Measurements from ENCODE around the gene CTAG1B.
"Not testable (repeated sequence)": the region's sequence is repeated elsewhere in the genome, so short reads cannot be mapped to it uniquely, and the experiment has no call there.

CTAG1B gene

DNA sequence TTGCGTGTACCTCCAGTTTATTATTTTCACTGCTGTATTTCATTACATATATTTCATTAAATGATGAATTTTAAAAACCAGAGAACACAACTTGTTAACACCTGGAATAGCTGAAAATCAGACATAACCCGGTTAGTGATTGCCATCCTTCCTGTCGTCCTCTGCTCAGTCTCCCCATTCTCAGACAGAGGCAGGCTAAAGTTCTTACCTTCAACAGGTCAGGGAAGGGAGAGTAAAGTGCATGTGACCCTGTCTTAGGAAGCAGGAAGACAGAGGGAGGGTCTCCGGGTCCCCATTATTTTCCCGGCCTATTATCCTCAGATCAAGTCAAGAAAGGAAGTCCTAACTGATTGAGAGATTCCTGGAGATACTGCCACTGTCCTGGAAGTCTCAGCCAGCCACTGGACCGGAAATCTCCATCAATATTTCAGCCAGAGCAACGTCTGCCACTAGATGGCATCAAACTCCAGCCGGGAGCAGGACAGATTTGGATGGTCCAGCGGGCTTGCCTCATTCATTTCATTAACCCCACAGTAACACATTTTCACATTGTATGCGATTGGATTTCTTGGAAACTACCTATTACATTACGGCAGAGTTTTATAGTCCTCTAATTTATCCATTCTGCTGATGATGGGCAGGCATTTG is 1.8 kb upstream of the CTAG1B start:
- not testable (repeated sequence) for DNase-seq (ENCODE audit: low read depth)

DNA sequence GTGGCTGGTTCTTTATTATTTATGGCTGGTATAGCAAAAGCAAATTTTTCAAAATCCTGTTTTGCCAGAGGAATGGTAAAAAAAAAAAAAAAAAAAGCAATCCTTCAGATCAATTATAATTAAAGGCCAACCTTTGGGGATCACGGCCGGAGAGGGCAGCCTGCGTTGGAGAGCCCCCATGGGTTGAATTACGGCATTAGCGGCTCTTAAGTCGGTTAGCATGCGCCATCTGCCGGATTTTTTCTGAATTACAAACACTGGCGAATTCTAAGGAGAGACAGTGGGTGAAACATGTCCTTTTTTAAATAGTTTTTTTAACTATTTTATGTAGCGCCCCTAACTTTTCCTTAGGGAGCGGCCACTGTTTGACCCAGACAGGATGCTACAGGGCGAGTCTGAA is 5.5 kb downstream of the CTAG1B start:
- DNase-seq (ENCODE audit: low read depth) = not testable (repeated sequence)

DNA sequence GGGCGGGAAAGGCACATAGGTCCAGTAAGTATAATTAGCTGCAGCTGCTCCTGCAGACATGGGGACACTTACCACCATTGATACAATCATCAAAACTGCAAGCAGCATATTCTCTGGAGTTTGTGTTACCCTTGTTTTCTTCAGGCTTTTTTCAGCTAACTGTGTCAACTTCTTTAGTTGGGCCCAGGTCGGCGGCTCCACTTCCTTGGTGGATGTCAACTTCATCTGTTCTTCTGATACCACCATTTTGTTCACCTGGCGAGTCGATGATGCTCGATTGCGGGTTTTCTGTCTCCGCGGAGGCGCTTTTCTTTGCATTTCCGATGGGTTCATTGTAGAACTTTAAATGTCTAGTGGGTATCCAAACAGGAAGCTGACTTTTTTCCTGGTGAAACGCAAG is 7.9 kb downstream of the CTAG1B start:
- DNase-seq (ENCODE audit: low read depth) = not testable (repeated sequence)

DNA sequence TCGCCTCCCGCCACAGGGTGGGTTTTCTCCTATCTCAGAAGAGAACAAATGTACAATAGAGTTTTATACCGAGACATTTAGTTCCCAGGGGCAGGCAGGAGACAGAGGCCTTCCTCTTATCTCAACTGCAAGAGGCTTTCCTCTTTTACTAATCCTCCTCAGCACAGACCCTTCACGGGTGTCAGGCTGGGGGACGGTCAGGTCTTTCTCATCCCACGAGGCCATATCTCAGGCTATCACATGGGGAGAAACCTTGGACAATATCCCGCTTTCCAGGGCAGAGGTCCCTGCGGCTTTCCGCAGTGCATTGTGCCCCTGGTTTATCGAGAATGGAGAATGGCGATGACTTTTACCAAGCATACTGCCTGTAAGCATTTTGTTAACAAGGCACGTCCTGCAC is 10.3 kb downstream of the CTAG1B start:
- DNase-seq (ENCODE audit: low read depth) = not testable (repeated sequence)

DNA sequence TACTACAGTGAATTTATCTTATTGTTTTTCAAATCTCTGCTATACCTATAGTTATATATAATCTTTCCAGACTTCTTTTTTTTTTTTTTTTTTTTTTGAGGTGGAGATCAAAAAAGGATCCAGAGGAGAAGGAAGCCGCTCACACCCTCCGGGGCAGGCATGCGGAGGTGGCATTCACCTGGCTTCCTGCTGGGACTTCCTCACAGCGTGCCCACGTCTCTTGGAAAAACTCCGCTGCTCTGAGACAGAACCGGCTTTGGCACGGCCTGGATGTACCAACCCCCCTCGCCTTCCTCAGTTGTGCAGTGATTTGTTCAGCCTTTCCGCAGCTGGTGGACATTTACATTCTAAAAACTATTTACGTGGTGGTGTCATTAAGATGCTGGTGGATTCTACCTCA is 11.1 kb downstream of the CTAG1B start:
- not testable (repeated sequence) for DNase-seq (ENCODE audit: low read depth)

DNA sequence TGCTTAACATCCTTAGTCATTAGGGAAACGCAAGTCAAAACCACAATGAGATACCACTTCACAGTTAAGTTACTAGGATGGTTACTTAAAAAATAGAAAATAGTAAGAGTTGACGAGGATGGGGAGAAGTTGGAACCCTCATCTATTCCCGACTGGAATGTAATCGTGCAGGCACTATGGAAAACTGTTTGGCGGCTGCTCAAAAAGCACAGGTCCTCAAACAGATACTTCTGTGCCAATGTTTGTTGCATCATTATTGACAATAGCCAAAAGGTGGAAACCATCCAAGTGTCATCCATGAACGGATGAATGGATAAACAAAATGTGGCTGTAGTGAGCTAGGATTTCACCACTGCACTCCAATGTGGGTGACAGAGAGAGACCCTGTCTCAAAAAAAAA is 11.7 kb downstream of the CTAG1B start:
- no peak for DNase-seq (ENCODE audit: low read depth)

DNA sequence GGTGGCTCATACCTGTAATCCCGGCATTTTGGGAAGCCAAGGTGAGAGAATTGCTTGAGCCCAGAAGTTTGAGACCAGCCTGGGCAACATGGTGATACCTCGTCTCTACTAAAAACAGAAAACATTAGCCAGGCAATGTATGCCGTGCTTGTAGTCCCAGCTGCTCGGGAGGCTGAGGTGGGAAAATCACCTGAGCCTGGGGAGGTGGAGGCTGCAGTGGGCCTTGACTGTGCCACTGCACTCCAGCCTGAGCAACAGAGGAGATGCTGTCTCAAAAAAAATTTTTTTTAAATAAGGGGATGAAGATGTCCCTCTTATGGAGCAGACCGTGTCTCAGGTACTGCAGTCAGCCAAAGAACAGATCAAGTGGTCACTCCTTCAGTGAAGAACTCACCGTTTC is 13.5 kb downstream of the CTAG1B start:
- DNase-seq (ENCODE audit: low read depth) = no peak

DNA sequence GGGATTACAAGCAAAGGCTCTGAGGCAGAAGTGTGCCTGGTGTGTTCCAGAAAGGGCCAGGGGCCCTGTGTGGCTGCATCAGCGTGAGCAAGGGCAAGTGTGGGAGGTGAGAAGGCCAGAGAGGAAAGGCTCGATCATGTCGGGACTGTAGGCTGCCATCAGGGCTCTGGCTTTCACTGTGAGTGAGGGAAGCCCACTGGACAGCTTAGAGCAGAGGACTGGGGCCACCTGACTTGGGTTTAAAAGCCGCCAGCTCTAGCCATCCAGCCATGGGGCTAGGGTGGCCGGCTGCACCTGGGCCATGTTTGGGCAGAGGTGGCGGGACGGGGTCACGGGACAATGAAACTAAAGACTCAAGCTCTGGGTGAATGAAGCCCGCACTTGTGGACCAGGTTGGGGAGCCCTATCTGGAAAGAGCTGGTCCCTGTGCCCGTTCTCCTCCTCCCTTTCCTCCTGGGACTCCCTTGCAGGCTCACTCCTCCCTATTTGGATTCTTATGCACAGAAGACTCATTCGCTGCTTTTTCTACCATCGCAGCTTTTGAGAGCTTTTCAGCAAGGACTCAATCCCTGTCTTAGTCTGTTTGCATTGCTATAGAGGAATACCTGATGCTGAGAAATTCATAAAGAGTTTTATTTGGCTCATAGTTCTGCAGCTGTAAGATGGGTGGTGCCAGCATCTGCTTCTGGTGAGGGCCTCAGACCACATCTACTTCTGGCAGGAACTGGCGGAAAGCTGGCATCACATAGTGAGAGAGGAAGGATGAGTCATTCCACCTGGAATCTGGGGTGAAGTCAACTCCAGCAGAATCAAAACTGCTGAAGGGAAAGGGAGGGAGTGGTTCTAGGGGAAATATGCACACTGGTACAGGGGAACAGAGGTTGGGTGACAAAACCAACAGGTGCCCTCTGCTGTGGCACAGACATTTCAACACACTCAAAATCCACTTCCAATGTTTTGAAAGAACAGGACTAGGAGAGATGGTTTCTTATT is 15.3 kb downstream of the CTAG1B start:
- DNase-seq (ENCODE audit: low read depth) = no peak

DNA sequence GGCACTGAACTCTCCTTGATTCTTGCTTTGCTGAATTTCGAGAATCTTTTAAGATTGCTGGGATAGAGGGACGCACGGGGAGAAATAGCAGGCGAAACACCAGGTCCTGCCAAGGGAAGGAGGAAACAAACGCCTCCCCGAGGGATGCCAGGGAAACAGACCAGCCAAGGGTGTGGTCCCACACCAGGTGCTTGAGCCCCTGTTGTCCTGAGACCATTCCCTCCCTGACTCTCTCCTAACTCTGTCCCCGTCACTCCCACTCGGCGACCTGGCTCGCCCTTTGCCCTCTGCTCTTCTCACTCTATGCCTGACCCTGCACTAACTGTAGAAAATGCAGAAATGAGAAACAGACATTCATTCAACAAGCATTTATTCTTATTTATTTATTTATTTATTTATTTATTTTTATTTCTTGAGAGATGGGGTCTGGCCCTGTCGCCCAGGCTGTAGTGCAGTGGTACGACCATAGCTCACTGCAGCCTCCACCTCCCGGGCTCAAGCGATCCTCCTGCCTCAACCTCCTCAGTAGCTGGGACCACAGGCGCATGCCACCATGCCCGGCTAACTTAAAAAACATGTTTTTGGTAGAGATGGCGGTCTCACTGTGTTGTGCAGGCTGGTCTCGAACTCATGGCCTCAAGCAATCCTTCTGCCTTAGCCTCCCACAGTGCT is 16.2 kb downstream of the CTAG1B start:
- DNase-seq (ENCODE audit: low read depth) = no peak

DNA sequence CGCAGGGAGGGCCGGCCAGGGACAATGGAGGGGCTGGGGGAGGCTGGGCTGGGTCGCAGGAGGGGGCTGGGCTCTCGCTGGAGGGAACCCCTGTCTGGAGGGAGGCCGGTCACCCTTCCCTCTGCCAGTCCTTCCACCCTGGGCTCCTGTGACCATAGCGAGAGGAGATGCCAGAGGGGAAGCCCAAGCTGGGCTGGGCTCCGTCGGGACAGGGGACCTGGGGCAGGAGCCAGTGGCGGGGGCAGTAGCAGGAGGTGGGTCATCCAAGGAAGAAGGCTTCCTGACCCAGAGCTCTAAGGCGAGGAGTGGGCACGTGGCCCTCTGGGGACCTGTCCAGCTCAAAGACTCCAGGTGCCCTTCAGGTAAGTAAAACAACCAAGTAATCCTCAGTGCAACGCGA is 16.9 kb downstream of the CTAG1B start:
- no peak for DNase-seq (ENCODE audit: low read depth)

DNA sequence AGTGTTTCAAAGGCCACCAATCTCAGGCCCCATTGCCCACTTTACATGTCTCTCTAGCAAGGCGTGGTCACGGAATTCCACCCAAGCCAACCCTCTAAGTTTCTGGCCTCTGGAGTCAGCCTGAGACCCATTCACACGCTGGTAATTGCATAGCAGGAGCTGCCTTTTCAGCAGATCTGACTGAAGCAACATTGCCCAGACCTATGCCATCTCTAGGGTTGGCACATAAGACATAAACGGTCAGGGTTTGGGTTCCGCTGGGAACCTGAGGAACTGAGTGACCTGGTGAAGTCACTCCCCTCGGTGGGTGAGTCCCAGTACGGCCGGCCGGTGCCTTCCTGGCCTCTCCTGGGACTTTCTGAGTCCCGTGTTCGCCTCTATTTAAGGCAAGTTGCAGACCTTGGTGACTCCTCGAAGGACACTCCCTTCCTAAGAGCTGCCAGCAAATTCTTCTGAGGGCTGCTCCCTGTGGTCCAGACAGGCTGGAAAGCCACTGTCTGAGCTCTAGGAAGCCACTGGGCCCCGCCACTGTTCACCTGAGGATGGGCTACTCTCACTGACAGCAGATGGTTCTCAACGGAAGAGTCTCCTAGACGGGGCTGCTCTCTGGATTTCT is 18.2 kb downstream of the CTAG1B start:
- DNase-seq (ENCODE audit: low read depth) = no peak

DNA sequence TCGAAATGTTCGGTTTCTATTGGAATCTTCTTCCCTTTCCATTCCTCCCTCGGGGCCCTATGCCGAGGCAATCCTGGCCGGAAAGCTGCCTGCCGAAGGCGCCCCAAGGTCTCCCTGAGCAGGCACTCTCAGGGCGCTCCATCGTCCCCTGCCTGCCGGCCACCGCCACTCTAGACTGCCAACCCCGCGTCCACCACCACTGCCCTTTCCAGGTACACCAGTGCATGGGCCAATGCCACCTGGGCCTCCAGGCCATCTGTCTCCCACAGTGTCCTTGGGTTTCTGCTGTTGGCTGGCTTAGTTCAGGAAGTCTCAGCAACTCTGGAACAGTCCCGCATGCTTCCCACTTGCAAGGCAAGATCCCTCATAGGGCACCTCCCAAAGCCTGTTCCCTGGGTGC is 19.6 kb downstream of the CTAG1B start:
- no peak for DNase-seq (ENCODE audit: low read depth)

DNA sequence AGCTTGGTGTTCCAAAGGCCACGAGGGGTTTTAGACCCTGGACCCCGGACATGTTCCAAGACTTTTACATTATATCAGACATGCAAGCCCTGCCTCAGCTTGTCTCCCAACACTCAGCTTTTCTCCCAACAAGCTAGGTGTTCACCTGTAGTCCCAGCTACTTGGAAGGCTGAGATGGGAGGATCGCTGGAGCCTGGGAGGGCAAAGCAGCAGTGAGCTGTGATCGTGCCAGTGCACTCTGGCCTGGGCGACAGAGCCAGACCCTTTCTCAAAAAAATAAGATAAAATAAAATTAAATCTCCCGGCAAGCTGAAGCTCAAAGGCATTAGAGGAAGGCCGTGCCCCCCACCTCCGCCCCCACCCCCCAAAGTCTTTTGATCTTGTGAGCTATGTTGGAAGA is 20.4 kb downstream of the CTAG1B start:
- no peak for DNase-seq (ENCODE audit: low read depth)

DNA sequence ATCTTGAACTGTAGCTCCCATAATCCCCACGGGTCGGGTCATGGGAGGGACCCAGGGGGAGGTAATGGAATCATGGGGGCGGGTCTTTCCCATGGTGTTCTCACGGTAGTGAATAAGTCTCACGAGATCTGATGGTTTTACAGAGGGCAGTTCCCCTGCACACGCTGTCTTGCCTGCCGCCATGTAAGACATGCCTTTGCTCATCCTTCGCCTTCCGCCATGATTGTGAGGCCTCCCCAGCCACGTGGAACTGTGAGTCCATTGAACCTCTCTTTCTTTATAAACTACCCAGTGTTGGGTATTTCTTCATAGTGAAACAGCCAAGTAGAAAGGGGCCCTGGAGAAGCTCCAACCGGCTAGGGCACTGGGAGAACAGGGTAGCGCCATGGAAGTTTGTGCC is 21.9 kb downstream of the CTAG1B start:
- DNase-seq (ENCODE audit: low read depth) = no peak

DNA sequence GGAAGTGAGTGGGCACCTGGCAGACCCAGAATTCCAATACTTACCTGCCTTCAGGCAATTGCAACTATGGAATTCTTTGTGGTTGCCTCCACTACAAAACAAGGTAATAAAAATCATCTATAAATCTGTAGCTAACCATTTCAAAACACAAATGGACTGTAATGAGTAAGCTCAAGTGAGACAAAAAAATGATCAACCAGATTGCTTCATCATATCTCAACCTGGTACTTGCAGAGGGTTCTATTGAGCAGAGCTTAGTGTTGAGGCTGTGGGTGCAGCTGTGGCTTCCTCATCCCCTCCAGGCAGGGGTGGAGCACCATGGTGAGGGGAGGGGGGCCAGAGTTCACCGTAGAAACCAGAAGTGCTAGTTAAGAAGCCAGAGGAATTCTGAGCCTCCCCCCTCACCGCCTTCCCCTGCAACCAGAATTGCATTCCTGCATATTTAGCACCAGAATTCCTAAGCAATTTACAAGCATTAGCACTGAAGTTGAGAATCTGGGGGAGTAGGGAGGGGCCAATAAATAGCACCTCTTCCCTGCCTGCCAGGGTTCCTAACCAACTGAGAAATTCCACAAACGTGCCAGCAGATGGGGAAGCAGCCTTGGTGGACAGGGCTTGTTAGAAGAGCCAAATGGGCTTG is 22.7 kb downstream of the CTAG1B start:
- no peak for DNase-seq (ENCODE audit: low read depth)

DNA sequence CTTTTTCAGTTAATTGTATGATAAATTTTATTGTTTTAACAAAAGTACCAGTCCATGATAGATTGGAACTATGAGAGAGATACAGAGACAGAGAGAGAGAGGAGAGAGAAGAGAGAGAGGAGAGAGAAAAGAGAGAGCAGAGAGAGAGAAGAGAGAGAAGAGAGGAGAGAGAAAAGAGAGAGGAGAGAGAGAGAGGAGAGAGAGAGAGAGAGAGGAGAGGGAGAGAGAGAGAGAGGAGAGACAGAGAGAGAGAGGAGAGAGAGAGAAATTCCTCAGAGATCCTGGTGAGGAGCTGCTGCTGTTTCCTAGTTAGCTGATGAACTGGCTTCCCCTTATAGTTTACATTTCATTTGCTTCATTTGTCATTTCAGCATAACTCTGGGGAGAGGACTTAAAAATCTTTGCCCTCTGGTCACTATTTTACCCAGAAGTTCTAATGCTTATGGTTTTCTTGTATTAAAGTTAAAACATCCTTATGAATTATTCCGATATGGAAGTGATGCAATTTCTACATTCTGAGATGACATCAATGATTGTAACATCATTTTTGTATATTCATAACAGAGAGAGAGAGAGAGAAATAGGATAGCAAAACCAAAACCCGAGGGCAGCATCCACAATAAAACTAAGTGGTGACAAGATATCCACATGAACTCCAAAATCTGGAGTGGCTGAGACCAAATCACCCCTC is 23.4 kb downstream of the CTAG1B start:
- no peak for DNase-seq (ENCODE audit: low read depth)

DNA sequence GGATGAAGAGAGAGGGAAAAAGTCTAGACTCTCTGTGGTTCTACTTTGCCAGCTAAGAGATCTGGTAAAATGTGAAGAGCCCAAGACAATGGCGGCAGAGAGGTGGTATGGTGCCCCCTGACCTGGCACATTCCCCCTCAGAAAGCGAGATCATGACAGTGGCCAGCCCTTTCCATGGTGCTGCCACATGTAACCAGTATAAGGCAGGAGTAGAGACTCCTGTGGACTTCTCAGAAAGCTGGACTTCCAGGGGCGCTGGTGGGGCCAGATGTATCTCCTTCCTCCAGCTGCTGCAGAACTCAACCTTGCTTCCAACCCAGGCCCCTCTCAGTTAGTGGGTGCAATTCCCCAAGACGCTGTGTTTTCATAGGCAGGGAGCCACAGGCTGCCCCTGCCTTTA is 24.6 kb downstream of the CTAG1B start:
- no peak for DNase-seq (ENCODE audit: low read depth)

DNA sequence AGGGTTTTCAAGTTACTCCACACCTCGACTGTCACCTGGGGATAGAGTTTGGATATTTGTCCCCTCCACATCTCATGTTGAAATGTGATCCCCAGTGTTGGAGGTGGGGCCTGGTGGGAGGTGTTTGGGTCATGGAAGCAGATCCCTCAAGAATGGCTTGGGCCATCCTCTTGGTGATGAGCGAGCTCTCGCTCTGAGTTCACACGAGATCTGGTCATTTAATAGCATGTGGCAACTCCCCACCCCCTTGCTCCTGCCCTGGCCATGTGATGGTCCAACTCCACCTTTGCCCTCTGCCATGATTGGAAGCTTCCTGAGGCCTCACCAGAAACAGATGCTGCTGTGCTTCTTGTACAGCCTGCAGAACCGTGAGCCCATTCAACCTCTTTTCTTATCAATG is 25.9 kb downstream of the CTAG1B start:
- DNase-seq (ENCODE audit: low read depth) = no peak

DNA sequence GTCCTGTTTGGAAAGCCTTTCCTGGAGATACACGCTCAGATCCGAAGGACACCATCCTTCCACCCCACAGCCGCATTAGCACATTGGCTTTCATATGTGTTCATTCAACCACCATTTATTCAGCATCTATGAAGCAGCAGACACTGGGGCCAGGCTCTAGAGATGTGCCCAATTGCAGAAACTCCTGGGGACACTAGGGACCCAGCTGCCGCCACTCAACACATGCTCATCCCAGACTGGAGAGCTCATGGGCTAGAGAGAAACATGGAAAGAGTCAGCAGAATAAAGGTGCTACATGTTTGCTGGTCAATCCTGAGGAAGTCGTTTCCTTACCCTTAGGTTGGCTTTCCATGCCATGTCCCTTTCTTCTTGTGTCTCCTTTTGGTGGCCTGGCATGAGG is 26.6 kb downstream of the CTAG1B start:
- DNase-seq (ENCODE audit: low read depth) = no peak

DNA sequence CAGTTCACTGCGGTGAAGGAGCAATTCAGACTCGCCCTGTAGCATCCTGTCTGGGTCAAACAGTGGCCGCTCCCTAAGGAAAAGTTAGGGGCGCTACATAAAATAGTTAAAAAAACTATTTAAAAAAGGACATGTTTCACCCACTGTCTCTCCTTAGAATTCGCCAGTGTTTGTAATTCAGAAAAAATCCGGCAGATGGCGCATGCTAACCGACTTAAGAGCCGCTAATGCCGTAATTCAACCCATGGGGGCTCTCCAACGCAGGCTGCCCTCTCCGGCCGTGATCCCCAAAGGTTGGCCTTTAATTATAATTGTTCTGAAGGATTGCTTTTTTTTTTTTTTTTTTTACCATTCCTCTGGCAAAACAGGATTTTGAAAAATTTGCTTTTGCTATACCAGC is 28.7 kb downstream of the CTAG1B start:
- DNase-seq (ENCODE audit: low read depth) = not testable (repeated sequence)

DNA sequence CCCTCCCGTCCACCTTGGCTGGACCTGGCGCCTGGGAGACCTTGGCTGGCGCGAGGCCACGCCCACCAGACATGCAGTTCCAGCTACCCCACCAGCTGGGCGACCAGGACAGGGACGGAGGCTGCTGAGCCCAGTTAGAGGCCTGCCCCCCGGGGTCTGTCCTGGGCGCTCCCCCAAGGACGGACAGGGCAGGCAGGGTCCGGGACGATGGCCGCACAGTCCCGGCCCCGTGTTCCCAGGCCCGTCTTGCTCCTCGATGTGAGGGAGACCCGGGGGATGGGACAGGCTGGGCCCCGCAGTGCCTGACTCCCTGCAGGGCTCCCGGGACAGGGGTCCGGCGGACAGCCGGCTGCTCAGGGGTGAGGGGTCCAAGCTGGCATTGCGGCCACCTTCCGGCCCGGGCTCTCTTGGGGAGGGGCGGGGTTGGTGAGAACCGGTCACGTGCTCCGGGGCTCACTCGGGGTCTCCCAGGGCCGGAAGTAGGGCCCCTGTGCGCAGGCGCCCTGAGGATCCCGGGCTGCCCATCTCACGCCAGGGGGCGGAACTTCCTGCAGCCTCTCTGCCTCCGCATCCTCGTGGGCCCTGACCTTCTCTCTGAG is 34.4 kb downstream of the CTAG1B start, which contains the start of gene CTAG1A:
Gene CTAG1A (plus strand): TSS at position 549 of the 599 bp plus-strand sequence. CDS start 74 bp downstream, outside the sequence.
- DNase-seq (ENCODE audit: low read depth) = not testable (repeated sequence)
